GM03348 (cell line): ENCODE measurements around the gene BLOC1S1.

ENCODE experiments used
- DNase-seq: peaks from one replicate; pipeline ENCODE4 v3.0.0; 2012; ENCODE audit warnings: low spot score

Gene BLOC1S1

GRCh38 chr12:55715833-55716581, at the start of gene BLOC1S1:
BLOC1S1 (plus strand) TSS chr12:55716046; CDS start chr12:55716052, 6 bp downstream.
- peak; percentile 94 for DNase-seq

- no peak for DNase-seq
These were observed 49.3 kb upstream of the BLOC1S1 start for GRCh38 chr12:55666508-55666907.

- no peak for DNase-seq
These were observed 45.6 kb upstream of the BLOC1S1 start for GRCh38 chr12:55670276-55670675.

GRCh38 chr12:55671746-55672145, 44.1 kb upstream of the BLOC1S1 start:
- no peak for DNase-seq

GRCh38 chr12:55673638-55674037, 42.2 kb upstream of the BLOC1S1 start:
- no peak for DNase-seq

- DNase-seq: no peak
These were observed 40.2 kb upstream of the BLOC1S1 start for GRCh38 chr12:55675666-55676065.

GRCh38 chr12:55676707-55677106, 39.1 kb upstream of the BLOC1S1 start:
- DNase-seq: no peak

GRCh38 chr12:55679691-55680090, 36.2 kb upstream of the BLOC1S1 start:
- no peak for DNase-seq

- peak; percentile 79 for DNase-seq
These were observed 34.4 kb upstream of the BLOC1S1 start for GRCh38 chr12:55681142-55682077.

GRCh38 chr12:55682087-55682796, 33.6 kb upstream of the BLOC1S1 start:
- no peak for DNase-seq

GRCh38 chr12:55683676-55684075, 32.2 kb upstream of the BLOC1S1 start:
- no peak for DNase-seq

GRCh38 chr12:55684761-55685370, 31.0 kb upstream of the BLOC1S1 start:
- no peak for DNase-seq

- no peak for DNase-seq
These were observed 30.2 kb upstream of the BLOC1S1 start for GRCh38 chr12:55685671-55686070.

- no peak for DNase-seq
These were observed 29.4 kb upstream of the BLOC1S1 start for GRCh38 chr12:55686366-55687010.

GRCh38 chr12:55687746-55688145, 28.1 kb upstream of the BLOC1S1 start:
- DNase-seq: no peak

GRCh38 chr12:55688716-55689655, 26.9 kb upstream of the BLOC1S1 start:
- DNase-seq: no peak

GRCh38 chr12:55692631-55693322, 23.1 kb upstream of the BLOC1S1 start:
- DNase-seq: no peak

GRCh38 chr12:55693323-55694187, 22.3 kb upstream of the BLOC1S1 start:
- DNase-seq: no peak

GRCh38 chr12:55694188-55694515, 21.7 kb upstream of the BLOC1S1 start:
- DNase-seq: no peak
